ENCODE data around the gene YARS1.
"Not testable (repeated sequence)": the region's sequence is repeated elsewhere in the genome, so short reads cannot be mapped to it uniquely, and the experiment has no call there.

YARS1 gene

GRCh38 chr1:32801096-32801715, 16.0 kb downstream of the YARS1 start:
- no peak overlapping the region for H3K27ac ChIP-seq
- TF ChIP-seq CTCF (conservative IDR thresholded peaks at IDR 0.05): no peak

DNA sequence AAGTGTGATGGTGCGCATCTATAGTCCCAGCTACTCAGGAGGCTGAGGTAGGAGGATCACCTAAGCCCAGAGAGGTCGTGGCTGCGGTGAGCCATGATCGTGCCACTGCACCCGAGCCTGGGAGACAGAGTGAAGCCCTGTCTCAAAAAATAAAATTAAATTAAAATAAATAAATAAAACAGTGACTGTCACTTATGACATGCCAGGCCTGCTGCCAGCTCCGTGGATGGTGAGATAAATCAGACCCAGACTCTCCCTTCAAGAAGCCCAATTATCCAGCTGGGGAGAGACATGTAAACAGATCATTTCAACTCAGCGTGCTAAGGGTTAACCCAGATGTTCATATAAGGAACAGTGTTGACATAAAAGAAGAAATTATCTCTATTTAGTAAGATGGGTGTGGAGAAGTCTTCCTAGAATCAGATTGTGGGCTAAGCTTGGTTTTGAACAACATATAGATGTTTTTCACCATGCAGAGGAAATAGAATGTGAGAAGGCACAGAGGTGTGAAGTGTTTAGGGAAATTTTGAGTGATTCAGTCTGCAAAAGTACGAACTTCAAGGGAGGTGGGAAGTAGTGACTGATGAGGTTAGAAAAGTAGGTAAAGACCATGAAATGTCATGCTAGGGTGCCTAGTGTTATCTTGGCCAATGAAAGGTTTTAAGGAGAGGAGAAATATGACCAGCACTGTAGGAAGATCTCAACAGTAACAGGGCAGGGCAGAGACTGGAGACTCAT, 18.3 kb downstream of the YARS1 start:
- H3K27ac ChIP-seq: no peak overlapping the region
- TF ChIP-seq CTCF (conservative IDR thresholded peaks at IDR 0.05): no peak

DNA sequence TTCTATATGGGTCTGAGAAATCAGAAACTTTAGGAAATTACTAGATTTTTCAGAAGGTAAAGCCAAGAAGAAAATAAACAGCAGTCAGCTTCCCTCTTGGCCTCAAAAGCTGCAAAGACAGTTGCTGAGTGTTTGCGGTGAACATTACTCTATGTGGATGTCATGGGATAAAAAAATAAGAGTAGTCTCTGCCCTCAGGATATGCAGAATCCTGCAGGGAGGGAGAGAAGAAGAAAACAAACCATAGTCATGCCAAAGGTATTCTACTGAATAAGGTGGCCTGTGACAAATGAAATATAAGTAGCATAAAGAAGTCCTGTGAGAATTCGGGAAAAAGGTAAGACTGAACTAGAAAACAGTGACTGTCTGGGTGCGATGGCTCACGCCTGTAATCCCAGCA, 19.0 kb downstream of the YARS1 start:
- no peak for TF ChIP-seq CTCF (conservative IDR thresholded peaks at IDR 0.05)
- no peak overlapping the region for H3K27ac ChIP-seq

GRCh38 chr1:32797456-32797855, 19.7 kb downstream of the YARS1 start:
- H3K27ac ChIP-seq: no peak overlapping the region
- no peak for TF ChIP-seq CTCF (conservative IDR thresholded peaks at IDR 0.05)

- not testable (repeated sequence) for H3K27ac ChIP-seq
Observed at GRCh38 chr1:32795763-32796162, 21.4 kb downstream of the YARS1 start.

- no peak overlapping the region for H3K27ac ChIP-seq
- TF ChIP-seq CTCF (conservative IDR thresholded peaks at IDR 0.05): no peak
Observed at GRCh38 chr1:32791881-32792280, 25.3 kb downstream of the YARS1 start.

- not testable (repeated sequence) for H3K27ac ChIP-seq
Observed at GRCh38 chr1:32789356-32789755, 27.8 kb downstream of the YARS1 start.

- no peak overlapping the region for H3K27ac ChIP-seq
- TF ChIP-seq CTCF (conservative IDR thresholded peaks at IDR 0.05): peak; percentile 57
Observed at GRCh38 chr1:32786856-32787255, 30.3 kb downstream of the YARS1 start.
